ENCODE measurements around the gene LRRC3. TPM values are rescaled to one million over a fixed set of nuclear protein-coding genes. Genes with fewer than 3 reads are reported as not detected.

The LRRC3 gene
- total RNA-seq, 2 donors from 2014 or later, result 2.0 to 2.7 TPM

- intact Hi-C loops (cut with DNase I), result no loop called here
- Histone ChIP-seq H3K4me1 (no peaks in the 10 kb centered on the region), H3K9me3 (no peaks in the 10 kb centered on the region), H3K4me3 (no peak overlapping the region), H3K27me3 (no peaks in the 10 kb centered on the region), H3K27ac (no peak overlapping the region), H3K9ac (ENCODE audit: low read depth in 2 of 2, low read length in 2 of 2) (no peak overlapping the region), H3K36me3 (no peaks in the 10 kb centered on the region)
- TF ChIP-seq CTCF (IDR thresholded peaks at IDR 0.05), result no peak
- no peak for DNase-seq
Observed at GRCh38 chr21:44443291-44443890, 11.9 kb upstream of the LRRC3 start.

DNA sequence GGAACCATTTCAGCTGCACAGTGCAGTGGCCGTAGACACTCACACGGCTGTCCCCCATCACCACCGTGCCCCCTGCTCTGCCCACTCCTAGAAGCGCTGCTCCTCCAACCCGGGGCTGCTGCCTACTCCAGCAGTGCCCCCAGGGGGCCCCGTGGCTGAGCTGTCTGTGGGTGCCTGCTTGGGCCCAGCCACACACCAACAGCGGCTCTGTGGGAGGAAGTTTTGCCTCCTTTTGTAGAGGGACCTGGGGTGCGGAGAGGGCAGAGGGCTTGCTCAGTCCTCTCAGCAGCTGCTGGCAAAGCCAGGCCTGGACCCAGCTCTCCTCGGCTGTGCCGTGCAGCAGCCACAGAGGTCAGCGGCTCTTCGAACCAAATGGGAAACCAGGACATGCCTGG is 11.4 kb upstream of the LRRC3 start:
- Histone ChIP-seq H3K36me3 (no peaks in the 10 kb centered on the region), H3K9me3 (no peaks in the 10 kb centered on the region), H3K27ac (no peak overlapping the region), H3K9ac (ENCODE audit: low read depth in 2 of 2, low read length in 2 of 2) (no peak overlapping the region), H3K27me3 (no peaks in the 10 kb centered on the region), H3K4me3 (no peak overlapping the region), H3K4me1 (no peaks in the 10 kb centered on the region)
- intact Hi-C loops (cut with DNase I), result no loop called here
- TF ChIP-seq CTCF (IDR thresholded peaks at IDR 0.05), result no peak
- DNase-seq, result no peak

GRCh38 chr21:44444286-44444931 is 10.9 kb upstream of the LRRC3 start:
- TF ChIP-seq CTCF (IDR thresholded peaks at IDR 0.05), result no peak
- no peak for DNase-seq

GRCh38 chr21:44445145-44445812 is 10.0 kb upstream of the LRRC3 start:
- intact Hi-C loops (cut with DNase I), result no loop called here
- Histone ChIP-seq H3K9me3 (no peaks in the 10 kb centered on the region), H3K4me3 (no peak overlapping the region), H3K4me1 (no peaks in the 10 kb centered on the region), H3K9ac (ENCODE audit: low read depth in 2 of 2, low read length in 2 of 2) (no peak overlapping the region), H3K36me3 (no peaks in the 10 kb centered on the region), H3K27me3 (no peaks in the 10 kb centered on the region), H3K27ac (no peak overlapping the region)
- no peak for TF ChIP-seq CTCF (IDR thresholded peaks at IDR 0.05)
- no peak for DNase-seq

More at GRCh38 chr21:44444286-44444931, 10.9 kb upstream of the LRRC3 start:
- Histone ChIP-seq H3K36me3 (no peaks in the 10 kb centered on the region), H3K4me3 (no peak overlapping the region), H3K27me3 (no peaks in the 10 kb centered on the region), H3K27ac (no peak overlapping the region), H3K4me1 (no peaks in the 10 kb centered on the region), H3K9me3 (no peaks in the 10 kb centered on the region), H3K9ac (ENCODE audit: low read depth in 2 of 2, low read length in 2 of 2) (no peak overlapping the region)
- intact Hi-C loops (cut with DNase I), result no loop called here

DNA sequence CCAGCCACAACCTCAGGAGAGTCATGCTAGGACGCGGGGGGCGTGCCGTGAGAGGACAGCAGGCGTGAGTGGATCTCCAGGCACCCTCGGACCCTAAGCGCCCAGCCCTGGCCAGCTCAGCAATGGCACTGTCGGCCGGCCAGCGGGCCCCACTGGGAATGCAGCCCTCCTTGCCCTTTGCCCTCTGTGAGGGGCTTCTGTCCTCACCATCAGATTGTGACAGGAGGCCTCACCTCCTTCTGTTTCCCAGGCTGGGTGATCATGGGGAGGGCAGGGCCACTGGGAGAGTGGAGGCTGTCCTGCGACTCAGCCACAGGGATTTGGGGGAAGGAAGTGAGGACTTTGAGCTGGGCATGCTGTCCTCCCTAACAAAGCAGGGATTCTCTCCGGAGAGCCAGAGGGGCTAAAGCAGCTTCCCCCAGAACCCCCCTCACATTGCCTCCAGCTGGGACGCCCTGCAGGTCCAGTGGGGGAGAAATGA is 6.6 kb upstream of the LRRC3 start:
- no peaks in the 10 kb centered on the region for H3K9me3 ChIP-seq
- TF ChIP-seq CTCF (IDR thresholded peaks at IDR 0.05), result no peak

More for the DNA sequence above, 6.6 kb upstream of the LRRC3 start:
- DNase-seq, result no peak
- Histone ChIP-seq H3K27me3 (no peaks in the 10 kb centered on the region), H3K36me3 (no peaks in the 10 kb centered on the region), H3K9ac (ENCODE audit: low read depth in 2 of 2, low read length in 2 of 2) (no peak overlapping the region), H3K4me3 (no peak overlapping the region), H3K4me1 (no peaks in the 10 kb centered on the region), H3K27ac (no peak overlapping the region)
- intact Hi-C loops (cut with DNase I), result no loop called here
